Astrocyte of the spinal cord (primary cell): ENCODE measurements around the gene ZNF101.
"Not testable (repeated sequence)": the region's sequence is repeated elsewhere in the genome, so short reads cannot be mapped to it uniquely, and the experiment has no call there.

Experiments used
- DNase-seq: peaks from one replicate; pipeline ENCODE4 v3.0.0; 2011; ENCODE audit warnings: low read depth, low spot score
- H3K4me3 ChIP-seq: 2 replicates; pipeline ENCODE4 v1.5.1; 2011; ENCODE audit warnings: low read depth, mild to moderate bottlenecking, low read length, moderate library complexity
- CTCF ChIP-seq: IDR thresholded peaks from 2 replicates; pipeline ENCODE4 v1.5.1; 2012; ENCODE audit warnings: low read depth, mild to moderate bottlenecking, low read length, inconsistent platforms
- in situ Hi-C: cut with HindIII; loops from 2 replicates; pipeline ENCODE4 v1.10.0; 2017; ENCODE audit warnings: low sequenced_read_pairs

ZNF101 gene

GRCh38 chr19:19672816-19673215, 4.2 kb downstream of the ZNF101 start:
- no peak for DNase-seq
- TF ChIP-seq CTCF = no peak
- H3K4me3 ChIP-seq = no peak overlapping the region
- in situ Hi-C loops = no loop called here

GRCh38 chr19:19674315-19674714, 5.7 kb downstream of the ZNF101 start:
- DNase-seq = no peak
- H3K4me3 ChIP-seq = no peak overlapping the region
- TF ChIP-seq CTCF = no peak
- in situ Hi-C loops = no loop called here

GRCh38 chr19:19677579-19677978, 8.9 kb downstream of the ZNF101 start:
- in situ Hi-C loops = no loop called here
- H3K4me3 ChIP-seq = no peak overlapping the region
- no peak for TF ChIP-seq CTCF
- DNase-seq = no peak

GRCh38 chr19:19679176-19680073, 10.8 kb downstream of the ZNF101 start:
- no peak overlapping the region for H3K4me3 ChIP-seq
- in situ Hi-C loops = no loop called here
- no peak for DNase-seq
- TF ChIP-seq CTCF = no peak

- H3K4me3 ChIP-seq, DNase-seq, in situ Hi-C loops: not testable (repeated sequence)
Measured at GRCh38 chr19:19686119-19686518, 17.5 kb downstream of the ZNF101 start.

GRCh38 chr19:19686580-19686979, 17.9 kb downstream of the ZNF101 start:
- no peak overlapping the region for H3K4me3 ChIP-seq
- DNase-seq = no peak
- in situ Hi-C loops = no loop called here
- no peak for TF ChIP-seq CTCF

GRCh38 chr19:19687090-19687489, 18.5 kb downstream of the ZNF101 start:
- in situ Hi-C loops = no loop called here
- DNase-seq = no peak
- H3K4me3 ChIP-seq = no peak overlapping the region
- no peak for TF ChIP-seq CTCF

- DNase-seq, H3K4me3 ChIP-seq, in situ Hi-C loops: not testable (repeated sequence)
Measured at GRCh38 chr19:19689023-19689422, 20.4 kb downstream of the ZNF101 start.
